Tongue (tissue), 2 donors: ENCODE data around the gene SERPINA9. TPM values are rescaled to one million over a fixed set of nuclear protein-coding genes. Genes with fewer than 3 reads are reported as not detected.

Experiments used
- DNase-seq: peaks from one replicate; pipeline ENCODE4 v3.0.0-alpha.2; 2015
- total RNA-seq: library from RNA; depleted of rRNA; stranded (reverse); fragments of >200 nt; gene quantifications from one replicate; pipeline ENCODE4 v1.2.3, GENCODE V29; 2014

SERPINA9 gene
- total RNA-seq, 1 donor from 2014 or later: not detected

GRCh38 chr14:94462219-94462551 lies 13.8 kb downstream of the SERPINA9 start:
- DNase-seq: no peak

GRCh38 chr14:94461526-94462218 lies 14.3 kb downstream of the SERPINA9 start:
- DNase-seq: no peak

- DNase-seq: no peak
Observed at GRCh38 chr14:94460631-94461416, 15.2 kb downstream of the SERPINA9 start.

GRCh38 chr14:94458558-94459205 lies 17.3 kb downstream of the SERPINA9 start:
- DNase-seq: no peak

- no peak for DNase-seq
Observed at GRCh38 chr14:94458096-94458495, 17.9 kb downstream of the SERPINA9 start.

GRCh38 chr14:94455928-94456327 lies 20.1 kb downstream of the SERPINA9 start:
- no peak for DNase-seq

GRCh38 chr14:94451826-94452225 lies 24.2 kb downstream of the SERPINA9 start:
- no peak for DNase-seq

GRCh38 chr14:94451091-94451771 lies 24.8 kb downstream of the SERPINA9 start:
- DNase-seq: no peak

GRCh38 chr14:94450722-94451090 lies 25.3 kb downstream of the SERPINA9 start:
- DNase-seq: no peak

- no peak for DNase-seq
Observed at GRCh38 chr14:94449930-94450329, 26.1 kb downstream of the SERPINA9 start.

GRCh38 chr14:94448071-94448808 lies 27.8 kb downstream of the SERPINA9 start:
- peak; percentile 65 for DNase-seq

- no peak for DNase-seq
Observed at GRCh38 chr14:94447206-94447605, 28.8 kb downstream of the SERPINA9 start.

- no peak for DNase-seq
Observed at GRCh38 chr14:94446126-94446525, 29.9 kb downstream of the SERPINA9 start.

- DNase-seq: no peak
Observed at GRCh38 chr14:94445003-94445402, 31.0 kb downstream of the SERPINA9 start.

- no peak for DNase-seq
Observed at GRCh38 chr14:94441531-94442205, 34.3 kb downstream of the SERPINA9 start.

GRCh38 chr14:94441130-94441529 lies 34.9 kb downstream of the SERPINA9 start:
- DNase-seq: no peak

- DNase-seq: no peak
Observed at GRCh38 chr14:94439453-94440057, 36.4 kb downstream of the SERPINA9 start.

- no peak for DNase-seq
Observed at GRCh38 chr14:94428610-94429009, 47.4 kb downstream of the SERPINA9 start.

GRCh38 chr14:94427016-94427613 lies 48.9 kb downstream of the SERPINA9 start:
- no peak for DNase-seq

GRCh38 chr14:94426526-94426925 lies 49.5 kb downstream of the SERPINA9 start:
- DNase-seq: peak; percentile 22

- DNase-seq: peak; percentile 12
Observed at GRCh38 chr14:94424371-94424770, 51.6 kb downstream of the SERPINA9 start.
